Ecto neural progenitor cell (in vitro differentiated cells): ENCODE data around the gene SMARCA4.
"Not testable (repeated sequence)": the region's sequence is repeated elsewhere in the genome, so short reads cannot be mapped to it uniquely, and the experiment has no call there.

Experiments used
- DNase-seq: peaks from one replicate; pipeline ENCODE4 v3.0.0-alpha.2; 2018; ENCODE audit warnings: low spot score

The SMARCA4 gene

DNA sequence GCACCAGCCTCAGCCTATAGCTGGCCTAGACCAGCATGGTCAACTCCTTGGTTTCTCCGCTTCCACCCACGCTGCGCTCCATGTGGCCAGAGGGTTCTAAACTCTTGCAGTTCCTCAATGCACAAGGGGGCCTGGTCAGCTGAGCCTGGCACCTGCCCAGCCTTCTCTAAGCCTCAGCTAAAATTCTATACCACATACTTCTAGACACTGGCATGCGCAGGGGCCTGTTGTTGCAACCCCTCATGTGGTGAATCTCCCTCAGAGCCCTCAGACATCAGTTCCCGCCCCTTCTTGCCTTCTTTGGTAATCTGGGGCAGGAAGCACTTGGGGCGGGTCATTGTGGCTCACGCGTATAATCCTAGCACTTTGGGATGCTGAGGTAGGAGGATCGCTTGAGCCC, 108.7 kb downstream of the SMARCA4 start:
- no peak for DNase-seq

DNA sequence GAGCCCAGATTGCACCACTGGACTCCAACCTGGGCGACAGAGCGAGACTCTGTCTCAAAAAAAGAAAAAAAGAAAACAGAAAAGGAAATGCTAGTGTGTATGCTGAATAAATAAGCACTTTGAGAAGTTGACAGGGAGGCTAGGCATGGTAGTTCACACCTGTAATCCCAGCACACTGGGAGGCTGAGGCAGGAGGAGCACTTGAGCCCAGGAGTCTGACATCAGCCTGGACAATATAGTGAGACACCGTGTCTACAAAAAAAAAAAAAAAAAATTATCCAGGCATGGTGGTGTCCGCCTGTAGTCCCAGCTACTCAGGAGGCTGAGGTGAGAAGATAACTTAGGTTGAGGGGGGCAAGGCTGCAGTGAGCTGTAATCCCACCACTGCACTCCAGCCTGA, 109.3 kb downstream of the SMARCA4 start:
- DNase-seq = no peak

DNA sequence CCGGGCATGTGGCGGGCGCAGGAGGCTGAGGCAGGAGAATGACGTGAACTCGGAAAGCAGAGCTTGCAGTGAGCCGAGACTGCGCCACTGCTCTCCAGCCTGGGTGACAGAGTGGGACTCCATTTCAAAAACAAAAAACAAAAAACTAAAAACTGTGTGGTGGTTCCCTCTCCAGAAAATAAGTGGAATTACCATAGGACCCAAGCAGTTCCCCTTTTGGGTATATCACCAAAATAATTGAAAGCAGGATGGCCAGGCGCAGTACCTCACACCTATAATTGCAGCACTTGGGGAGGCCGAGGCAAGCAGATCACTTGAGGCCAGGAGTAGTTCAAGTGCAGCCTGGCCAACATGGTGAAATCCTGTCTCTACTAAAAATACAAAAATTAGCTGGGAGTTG, 112.7 kb downstream of the SMARCA4 start:
- DNase-seq = no peak

DNA sequence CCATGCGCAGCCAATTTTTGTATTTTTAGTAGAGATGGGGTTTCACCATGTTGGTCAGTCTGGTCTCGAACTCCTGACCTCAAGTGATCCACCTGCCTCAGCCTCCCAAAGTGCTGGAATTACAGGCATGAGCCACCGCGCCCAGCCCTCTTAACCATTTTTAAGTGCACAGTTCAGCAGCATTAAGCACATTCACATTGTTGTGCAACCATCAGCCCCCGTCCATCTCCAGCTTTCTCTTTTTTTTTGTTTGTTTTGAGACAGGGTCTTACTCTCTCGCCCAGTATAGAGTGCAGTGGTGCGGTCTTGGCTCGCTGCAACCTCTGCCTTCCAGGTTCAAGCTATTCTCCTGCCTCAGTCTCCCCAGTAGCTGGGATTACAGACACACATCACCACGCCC, 116.0 kb downstream of the SMARCA4 start:
- not testable (repeated sequence) for DNase-seq

DNA sequence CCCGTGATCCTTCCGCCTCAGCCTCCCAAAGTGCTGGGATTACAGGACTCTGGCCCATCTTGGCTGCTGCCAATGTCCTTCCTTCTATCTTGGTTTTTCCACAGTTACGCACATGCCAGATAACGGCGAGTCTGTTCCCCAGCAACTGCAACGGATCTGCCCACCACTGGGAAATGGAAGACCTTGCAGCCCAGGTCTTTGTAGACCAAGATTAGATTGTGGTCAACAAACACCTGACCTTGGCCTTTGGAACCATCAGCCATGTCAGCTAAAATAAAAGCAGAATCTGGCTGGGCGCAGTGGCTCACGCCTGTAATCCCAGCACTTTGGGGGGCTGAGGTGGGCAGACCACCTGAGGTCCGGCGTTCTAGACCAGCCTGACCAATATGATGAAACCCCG, 118.1 kb downstream of the SMARCA4 start:
- DNase-seq = no peak

DNA sequence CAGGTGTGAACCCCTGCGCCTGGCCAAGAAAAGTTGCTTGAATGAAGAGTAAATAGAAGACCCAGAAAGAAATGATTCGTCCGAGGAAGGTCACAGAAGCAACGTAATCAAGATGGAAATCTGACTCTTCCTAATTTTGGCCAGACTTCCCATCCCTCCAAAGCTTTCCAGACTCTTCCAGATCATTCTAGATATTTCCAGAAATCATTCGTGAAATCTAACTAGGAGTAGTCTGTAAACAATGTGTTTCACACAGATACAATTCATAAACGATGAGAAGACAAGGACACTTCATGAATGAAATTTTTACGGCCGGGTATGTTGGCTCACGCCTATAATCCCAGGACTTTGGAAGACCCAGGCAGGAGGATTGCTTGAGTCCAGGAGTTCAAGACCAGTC, 119.2 kb downstream of the SMARCA4 start:
- DNase-seq = no peak

DNA sequence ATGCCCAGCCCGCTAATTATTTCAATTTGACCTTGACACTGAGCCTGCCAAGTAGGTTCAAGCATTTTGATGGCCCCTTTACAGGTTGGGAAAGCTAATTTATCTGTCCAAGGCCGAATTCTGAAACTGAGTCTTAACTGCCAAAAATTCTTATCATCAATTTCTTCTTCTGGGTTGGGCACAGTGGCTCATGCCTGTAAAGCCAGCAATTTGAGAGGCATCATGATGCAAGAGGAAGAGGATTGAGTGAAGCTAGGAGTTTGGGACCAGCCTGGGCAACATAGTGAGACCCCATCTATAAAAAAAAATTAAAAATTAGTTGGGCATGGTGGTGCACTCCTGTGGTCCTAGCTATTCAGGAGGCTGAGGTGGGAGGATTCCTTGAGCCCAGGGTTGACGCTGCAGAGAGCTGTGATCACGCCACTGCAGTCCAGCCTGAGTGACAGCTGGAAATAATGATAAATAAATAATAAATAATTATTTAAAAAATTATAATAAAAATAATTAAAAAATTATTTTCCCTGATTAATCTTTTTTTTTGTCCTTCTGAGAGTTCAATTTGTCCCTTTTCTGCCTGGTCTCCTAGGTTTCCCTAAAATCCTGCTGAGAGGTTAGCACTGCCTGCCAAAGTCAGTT, 127.2 kb downstream of the SMARCA4 start:
- DNase-seq = no peak

DNA sequence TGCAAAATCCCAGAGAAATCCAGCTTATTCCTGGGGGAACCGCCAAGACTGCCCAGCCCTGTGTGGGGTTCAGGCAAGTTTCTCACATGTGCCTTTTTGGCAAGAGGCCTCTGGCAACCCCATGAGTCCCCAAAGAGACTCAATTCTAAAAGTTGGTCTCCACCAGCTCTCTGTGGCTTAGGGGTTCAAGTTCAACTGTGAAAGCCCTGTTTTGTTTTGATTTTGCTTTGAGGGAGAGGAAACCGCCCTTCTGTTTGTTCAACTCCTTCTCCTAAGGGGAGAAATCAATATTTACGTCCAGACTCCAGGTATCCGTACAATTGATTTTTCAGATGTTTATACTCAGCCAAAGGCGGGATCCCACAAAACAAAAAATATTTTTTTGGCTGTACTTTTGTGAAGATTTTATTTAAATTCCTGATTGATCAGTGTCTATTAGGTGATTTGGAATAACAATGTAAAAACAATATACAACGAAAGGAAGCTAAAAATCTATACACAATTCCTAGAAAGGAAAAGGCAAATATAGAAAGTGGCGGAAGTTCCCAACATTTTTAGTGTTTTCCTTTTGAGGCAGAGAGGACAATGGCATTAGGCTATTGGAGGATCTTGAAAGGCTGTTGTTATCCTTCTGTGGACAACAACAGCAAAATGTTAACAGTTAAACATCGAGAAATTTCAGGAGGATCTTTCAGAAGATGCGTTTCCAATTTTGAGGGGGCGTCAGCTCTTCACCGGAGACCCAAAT, 127.8 kb downstream of the SMARCA4 start:
- no peak for DNase-seq

DNA sequence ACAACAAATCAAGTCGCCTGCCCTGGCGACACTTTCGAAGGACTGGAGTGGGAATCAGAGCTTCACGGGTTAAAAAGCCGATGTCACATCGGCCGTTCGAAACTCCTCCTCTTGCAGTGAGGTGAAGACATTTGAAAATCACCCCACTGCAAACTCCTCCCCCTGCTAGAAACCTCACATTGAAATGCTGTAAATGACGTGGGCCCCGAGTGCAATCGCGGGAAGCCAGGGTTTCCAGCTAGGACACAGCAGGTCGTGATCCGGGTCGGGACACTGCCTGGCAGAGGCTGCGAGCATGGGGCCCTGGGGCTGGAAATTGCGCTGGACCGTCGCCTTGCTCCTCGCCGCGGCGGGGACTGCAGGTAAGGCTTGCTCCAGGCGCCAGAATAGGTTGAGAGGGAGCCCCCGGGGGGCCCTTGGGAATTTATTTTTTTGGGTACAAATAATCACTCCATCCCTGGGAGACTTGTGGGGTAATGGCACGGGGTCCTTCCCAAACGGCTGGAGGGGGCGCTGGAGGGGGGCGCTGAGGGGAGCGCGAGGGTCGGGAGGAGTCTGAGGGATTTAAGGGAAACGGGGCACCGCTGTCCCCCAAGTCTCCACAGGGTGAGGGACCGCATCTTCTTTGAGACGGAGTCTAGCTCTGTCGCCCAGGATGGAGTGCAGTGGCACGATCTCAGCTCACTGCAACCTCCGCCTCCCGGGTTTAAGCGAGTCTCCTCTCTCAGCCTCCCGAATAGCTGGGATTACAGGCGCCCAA, 128.6 kb downstream of the SMARCA4 start, which contains the start of gene LDLR:
Gene LDLR (plus strand): TSS at position 210 of the 760 bp plus-strand sequence. CDS start 86 bp downstream, at position 296.
- DNase-seq = peak; percentile 87

DNA sequence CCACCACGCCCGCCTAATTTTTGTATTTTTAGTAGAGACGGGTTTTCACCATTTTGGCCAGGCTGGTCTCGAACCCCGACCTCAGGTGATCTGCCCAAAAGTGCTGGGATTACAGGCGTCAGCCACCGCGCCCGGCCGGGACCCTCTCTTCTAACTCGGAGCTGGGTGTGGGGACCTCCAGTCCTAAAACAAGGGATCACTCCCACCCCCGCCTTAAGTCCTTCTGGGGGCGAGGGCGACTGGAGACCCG, 129.1 kb downstream of the SMARCA4 start:
- DNase-seq = not testable (repeated sequence)

DNA sequence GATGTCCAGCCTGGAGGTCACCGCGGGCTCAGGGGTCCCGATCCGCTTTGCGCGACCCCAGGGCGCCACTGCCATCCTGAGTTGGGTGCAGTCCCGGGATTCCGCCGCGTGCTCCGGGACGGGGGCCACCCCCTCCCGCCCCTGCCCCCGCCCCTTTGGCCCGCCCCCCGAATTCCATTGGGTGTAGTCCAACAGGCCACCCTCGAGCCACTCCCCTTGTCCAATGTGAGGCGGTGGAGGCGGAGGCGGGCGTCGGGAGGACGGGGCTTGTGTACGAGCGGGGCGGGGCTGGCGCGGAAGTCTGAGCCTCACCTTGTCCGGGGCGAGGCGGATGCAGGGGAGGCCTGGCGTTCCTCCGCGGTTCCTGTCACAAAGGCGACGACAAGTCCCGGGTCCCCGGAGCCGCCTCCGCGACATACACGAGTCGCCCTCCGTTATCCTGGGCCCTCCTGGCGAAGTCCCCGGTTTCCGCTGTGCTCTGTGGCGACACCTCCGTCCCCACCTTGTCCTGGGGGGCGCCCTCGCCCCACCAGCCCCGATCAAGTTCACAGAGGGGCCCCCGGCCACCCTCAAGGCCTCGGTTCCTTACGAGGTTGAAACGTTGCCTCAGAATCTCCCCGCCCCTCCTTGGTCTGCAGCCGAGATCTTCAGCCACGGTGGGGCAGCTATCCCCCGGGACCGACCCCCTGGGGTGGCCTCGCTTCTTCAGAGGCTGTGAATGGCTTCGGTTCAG, 129.6 kb downstream of the SMARCA4 start:
- DNase-seq = peak; percentile 97

DNA sequence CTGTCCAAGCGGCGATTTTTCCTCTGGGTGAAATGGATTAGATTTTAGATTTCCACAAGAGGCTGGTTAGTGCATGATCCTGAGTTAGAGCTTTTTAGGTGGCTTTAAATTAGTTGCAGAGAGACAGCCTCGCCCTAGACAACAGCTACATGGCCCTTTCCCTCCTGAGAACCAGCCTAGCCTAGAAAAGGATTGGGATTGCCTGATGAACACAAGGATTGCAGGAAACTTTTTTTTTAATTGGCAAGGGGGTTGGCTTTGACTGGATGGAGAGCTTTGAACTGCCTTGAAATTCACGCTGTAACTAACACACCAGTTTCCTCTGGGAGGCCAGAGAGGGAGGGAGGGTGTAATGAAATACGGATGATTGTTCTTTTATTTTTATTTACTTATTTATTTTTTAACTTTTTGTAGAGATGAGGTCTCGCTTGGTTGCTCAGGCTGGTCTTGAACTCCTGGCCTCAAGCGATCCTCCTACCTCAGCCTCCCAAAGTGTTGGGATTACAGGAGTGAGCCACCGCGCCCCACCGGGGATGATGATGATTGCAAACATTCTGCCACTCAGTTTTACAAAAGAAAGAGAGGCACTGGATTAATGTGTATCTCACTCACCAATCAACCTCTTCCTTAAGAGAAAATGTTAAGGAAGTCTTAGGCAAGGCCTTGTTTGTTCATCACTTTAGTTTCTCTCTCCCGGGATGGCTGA, 130.3 kb downstream of the SMARCA4 start:
- DNase-seq = no peak

DNA sequence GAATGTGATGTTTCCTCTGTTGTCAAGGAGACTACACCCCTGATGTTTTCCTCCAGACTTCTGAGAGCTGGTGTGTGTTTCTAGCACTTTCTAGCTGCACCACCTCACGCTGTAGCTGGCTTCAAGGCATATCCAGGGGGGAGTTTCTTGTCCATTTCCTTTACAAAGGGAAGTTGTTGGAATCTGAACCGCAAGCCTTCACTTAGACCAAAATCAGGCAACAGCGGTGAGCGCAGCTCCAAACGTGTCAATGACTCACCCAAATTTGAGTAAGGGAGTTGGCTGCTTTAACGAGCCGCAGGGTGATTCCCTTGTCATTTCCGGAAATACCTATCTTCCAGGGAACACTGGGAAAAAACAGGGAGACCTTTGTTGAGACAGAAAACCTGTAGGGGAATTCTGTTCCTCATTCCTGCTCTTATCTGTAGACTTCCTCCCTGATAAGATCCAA, 130.9 kb downstream of the SMARCA4 start:
- DNase-seq = no peak

DNA sequence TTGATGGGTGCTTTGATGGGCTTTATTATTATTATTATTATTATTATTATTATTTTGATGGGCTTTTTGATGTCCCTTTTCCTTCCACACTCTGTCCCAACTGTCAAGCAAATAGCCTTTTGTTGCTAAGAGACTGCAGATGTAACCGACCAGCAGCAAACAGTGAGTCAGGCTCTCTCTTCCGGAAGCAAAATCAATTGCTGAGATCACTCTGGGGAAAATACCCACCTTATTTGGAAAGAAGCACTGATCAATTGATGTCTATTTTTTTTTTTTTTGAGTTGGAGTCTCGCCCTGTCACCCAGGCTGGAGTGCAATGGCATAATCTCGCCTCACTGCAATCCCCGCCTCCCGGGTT, 131.3 kb downstream of the SMARCA4 start:
- no peak for DNase-seq

DNA sequence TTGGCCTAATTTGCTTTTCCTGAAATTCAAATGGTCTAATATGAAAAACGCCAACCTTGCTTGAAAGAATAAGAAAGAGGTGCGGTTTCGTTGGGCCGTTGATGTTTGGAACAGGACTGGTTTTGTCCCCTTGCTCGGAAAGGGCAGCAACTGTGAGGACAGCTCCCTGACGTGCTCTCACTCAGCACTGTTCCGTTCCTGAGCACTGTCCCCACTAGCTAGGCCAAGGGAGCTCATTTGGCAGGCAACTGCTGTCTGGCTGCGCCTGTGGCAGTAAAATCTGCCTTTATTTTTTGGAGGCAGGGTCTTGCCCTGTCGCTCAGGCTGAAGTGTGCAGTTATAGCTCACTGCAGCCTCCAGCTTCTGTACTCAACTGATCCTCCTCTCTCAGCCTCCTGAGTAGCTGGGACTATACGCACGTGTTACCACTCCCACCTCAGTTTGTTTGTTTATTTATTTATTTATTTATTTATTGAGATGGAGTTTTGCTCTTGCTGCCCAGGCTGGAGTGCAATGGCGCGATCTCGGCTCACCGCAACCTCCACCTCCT, 132.9 kb downstream of the SMARCA4 start:
- DNase-seq = no peak

DNA sequence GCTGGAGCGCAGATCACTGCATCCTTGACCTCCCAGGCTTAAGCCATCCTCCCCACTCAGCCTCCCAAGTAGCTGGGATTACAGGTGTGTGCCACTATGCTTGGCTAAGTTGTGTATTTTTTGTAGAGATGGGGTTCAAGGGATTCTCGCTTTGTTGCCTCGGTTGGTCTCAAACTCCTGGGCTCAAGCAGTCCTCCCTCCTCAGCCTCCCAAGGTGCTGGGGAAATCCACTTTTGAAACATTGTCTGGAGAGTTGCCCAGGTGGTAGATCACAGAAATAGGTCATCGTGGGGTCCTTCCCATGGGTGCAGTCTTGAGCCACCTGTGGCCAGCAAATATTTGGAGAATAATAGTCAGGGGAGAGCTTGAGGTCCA, 133.7 kb downstream of the SMARCA4 start:
- DNase-seq = no peak

DNA sequence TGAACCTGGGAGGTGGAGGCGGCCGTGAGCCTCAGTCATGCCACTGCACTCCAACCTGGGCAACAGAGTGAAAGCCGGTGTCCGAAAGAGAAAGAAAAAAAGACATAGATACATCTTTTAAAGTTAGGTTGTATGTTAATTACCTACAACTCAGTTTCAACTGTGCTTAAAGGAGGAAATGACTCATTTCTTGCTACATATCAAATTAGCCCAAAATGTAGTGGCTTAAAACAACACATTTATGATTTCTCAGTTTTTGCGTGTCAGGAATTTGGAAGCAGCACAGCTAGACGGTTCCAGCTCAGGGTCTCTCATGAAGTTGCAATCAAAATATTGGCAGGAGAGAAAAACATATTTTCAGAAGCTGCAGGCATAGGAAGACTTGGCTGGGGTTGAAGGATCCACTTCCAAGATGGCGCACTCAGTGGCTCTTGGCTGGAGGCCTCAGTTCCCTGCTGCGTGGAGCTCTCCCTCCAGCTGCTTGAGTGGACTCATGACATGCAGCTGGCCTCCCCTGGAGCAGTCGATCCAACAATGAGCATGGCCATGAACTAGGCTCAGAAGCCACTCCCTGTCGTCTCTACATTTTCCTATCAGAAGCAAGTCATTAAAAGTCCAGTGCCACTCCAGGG, 135.5 kb downstream of the SMARCA4 start:
- DNase-seq = no peak

DNA sequence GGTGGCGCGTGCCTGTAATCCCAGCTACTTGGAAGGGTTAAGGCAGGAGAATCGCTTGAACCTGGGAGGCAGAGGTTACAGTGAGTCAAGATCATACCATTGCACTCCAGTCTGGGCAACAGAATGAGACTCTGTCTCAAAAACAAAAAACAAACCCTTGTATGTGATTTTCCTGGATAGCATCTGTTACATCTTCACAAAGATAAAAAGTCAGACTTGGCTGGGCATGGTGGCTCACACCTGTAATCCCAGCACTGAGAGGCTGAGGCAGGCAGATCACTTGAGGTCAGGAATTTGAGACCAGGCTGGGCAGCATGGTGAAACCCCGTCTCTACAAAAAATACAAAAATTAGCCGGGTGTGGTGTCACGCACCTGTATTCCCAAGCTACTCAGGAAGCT, 136.5 kb downstream of the SMARCA4 start:
- not testable (repeated sequence) for DNase-seq

DNA sequence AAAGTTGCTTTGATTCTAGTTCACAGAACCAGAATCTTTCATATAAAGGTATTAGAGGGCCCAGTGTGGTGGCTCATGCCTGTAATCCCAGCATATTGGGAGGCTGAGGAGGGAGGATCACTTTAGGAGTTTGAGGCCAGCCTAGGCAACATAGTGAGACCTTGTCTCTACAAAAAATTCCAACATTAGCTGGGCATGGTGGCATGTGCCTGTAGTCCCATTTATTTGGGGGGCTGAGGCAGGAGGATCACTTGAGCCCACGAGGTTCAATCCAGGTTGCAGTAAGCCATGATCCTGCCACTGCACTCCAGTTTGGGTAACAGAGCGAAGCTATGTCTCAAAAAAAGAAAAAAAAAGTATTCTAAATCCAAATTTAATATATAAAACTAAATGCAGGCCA, 137.5 kb downstream of the SMARCA4 start:
- no peak for DNase-seq

DNA sequence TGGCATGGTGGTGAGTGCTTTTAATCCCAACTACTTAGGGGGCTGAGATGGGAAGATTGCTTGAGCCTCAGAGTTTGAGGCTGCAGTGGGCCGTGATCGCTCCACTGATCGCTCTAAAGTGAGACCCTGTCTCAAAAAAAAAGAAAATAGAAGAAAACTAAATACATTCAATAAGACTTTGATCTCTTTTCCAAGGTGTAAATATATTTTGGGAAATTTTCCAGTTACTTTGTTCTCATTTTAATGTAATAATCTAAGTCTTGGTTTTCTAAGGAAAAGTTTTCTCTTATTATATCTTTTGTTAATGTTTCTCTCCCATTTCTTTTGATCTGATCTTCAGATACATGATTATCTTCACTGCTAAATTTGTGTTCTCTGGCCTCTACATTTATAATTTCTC, 138.0 kb downstream of the SMARCA4 start:
- DNase-seq = no peak

DNA sequence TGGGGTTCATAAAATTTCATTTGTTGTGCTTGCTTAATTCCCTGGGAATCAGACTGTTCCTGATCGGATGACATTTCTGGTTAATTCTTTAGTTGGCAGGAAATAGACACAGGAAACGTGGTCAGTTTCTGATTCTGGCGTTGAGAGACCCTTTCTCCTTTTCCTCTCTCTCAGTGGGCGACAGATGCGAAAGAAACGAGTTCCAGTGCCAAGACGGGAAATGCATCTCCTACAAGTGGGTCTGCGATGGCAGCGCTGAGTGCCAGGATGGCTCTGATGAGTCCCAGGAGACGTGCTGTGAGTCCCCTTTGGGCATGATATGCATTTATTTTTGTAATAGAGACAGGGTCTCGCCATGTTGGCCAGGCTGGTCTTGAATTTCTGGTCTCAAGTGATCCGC, 139.2 kb downstream of the SMARCA4 start:
- DNase-seq = no peak
